ENCODE data around the gene SMYD1. TPM values are rescaled to one million over a fixed set of nuclear protein-coding genes. Genes with fewer than 3 reads are reported as not detected.

Gene SMYD1
- total and polyA plus RNA-seq, 2 donors (not counting 3 experiments of a cell fraction or from before 2014, with no cell fraction given), result not detected

- Histone ChIP-seq H3K27ac (ENCODE audit: insufficient read depth, low read depth, low read length) (no peak overlapping the region), H3K36me3 (ENCODE audit: control insufficient read depth in 2 of 2, extremely low read depth in 1 of 2, insufficient read depth in 2 of 2, low read length in 2 of 2) (no peaks in the 10 kb centered on the region), H2AFZ (ENCODE audit: low read depth, low read length) (no peak overlapping the region), H3K9me3 (replicated peaks; ENCODE audit: control insufficient read depth, insufficient read depth, low read length) (no peaks in the 10 kb centered on the region), H3K9ac (replicated peaks; ENCODE audit: extremely low read depth, insufficient read depth, low read length) (no peak overlapping the region), H3K27me3 (ENCODE audit: control insufficient read depth in 2 of 2, insufficient read depth in 2 of 2, low read length in 2 of 2) (no peaks in the 10 kb centered on the region), H3K4me2 (ENCODE audit: insufficient read depth, low read length) (no peak overlapping the region), H3K9me1 (replicated peaks; ENCODE audit: control insufficient read depth, extremely low read depth, insufficient read depth, low read length) (no peaks in the 10 kb centered on the region), H3K4me1 (ENCODE audit: control insufficient read depth, extremely low read depth, insufficient read depth, low read length) (no peaks in the 10 kb centered on the region), H3K4me3 (replicated peaks in 1 of 3; ENCODE audit: insufficient read depth in 1 of 3, low read depth in 1 of 3, low read length in 3 of 3) (no peak overlapping the region), H3K79me2 (ENCODE audit: control insufficient read depth, insufficient read depth, low read length) (no peaks in the 10 kb centered on the region), H4K20me1 (replicated peaks; ENCODE audit: control insufficient read depth, extremely low read depth, insufficient read depth, low read length) (no peaks in the 10 kb centered on the region)
- POLR2A ChIA-PET, result no interaction called here
- DNase-seq (ENCODE audit: low read depth, low spot score), result no peak
- intact Hi-C loops (cut with micrococcal nuclease), result no loop called here
- no TSS peak for BruUV-seq (replicated peaks)
- dilution Hi-C loops (cut with MboI; ENCODE audit: extremely low pct_ligation_motif_present, low sequenced_read_pairs), result no loop called here
- TF ChIP-seq FOS (IDR thresholded peaks at IDR 0.05; ENCODE audit: borderline replicate concordance, insufficient read depth, low read length) (no peak), JUN (IDR thresholded peaks at IDR 0.05; ENCODE audit: borderline replicate concordance, insufficient read depth, insufficient read length, low read depth) (no peak)
- no peak for FAIRE-seq
- CTCF ChIA-PET, result no interaction called here
Measured at GRCh38 chr2:88098558-88098900, 30.9 kb downstream of the SMYD1 start.

- no peak for FAIRE-seq
- Histone ChIP-seq H4K20me1 (replicated peaks; ENCODE audit: control insufficient read depth, extremely low read depth, insufficient read depth, low read length) (no peaks in the 10 kb centered on the region), H3K4me2 (ENCODE audit: insufficient read depth, low read length) (no peak overlapping the region), H3K9me3 (replicated peaks; ENCODE audit: control insufficient read depth, insufficient read depth, low read length) (no peaks in the 10 kb centered on the region), H3K9me1 (replicated peaks; ENCODE audit: control insufficient read depth, extremely low read depth, insufficient read depth, low read length) (no peaks in the 10 kb centered on the region), H3K4me3 (replicated peaks in 1 of 3; ENCODE audit: insufficient read depth in 1 of 3, low read depth in 1 of 3, low read length in 3 of 3) (no peak overlapping the region), H2AFZ (ENCODE audit: low read depth, low read length) (no peak overlapping the region), H3K36me3 (ENCODE audit: control insufficient read depth in 2 of 2, extremely low read depth in 1 of 2, insufficient read depth in 2 of 2, low read length in 2 of 2) (no peaks in the 10 kb centered on the region), H3K9ac (replicated peaks; ENCODE audit: extremely low read depth, insufficient read depth, low read length) (no peak overlapping the region), H3K27me3 (ENCODE audit: control insufficient read depth in 2 of 2, insufficient read depth in 2 of 2, low read length in 2 of 2) (no peaks in the 10 kb centered on the region), H3K4me1 (ENCODE audit: control insufficient read depth, extremely low read depth, insufficient read depth, low read length) (no peaks in the 10 kb centered on the region), H3K79me2 (ENCODE audit: control insufficient read depth, insufficient read depth, low read length) (no peaks in the 10 kb centered on the region), H3K27ac (ENCODE audit: insufficient read depth, low read depth, low read length) (no peak overlapping the region)
- intact Hi-C loops (cut with micrococcal nuclease) (no loop called here), dilution Hi-C loops (cut with MboI; ENCODE audit: extremely low pct_ligation_motif_present, low sequenced_read_pairs) (no loop called here)
- no peak for TF ChIP-seq CTCF (IDR thresholded peaks at IDR 0.05; ENCODE audit: extremely low read depth in 1 of 2, insufficient read depth in 1 of 2, low read depth in 1 of 2, low read length in 2 of 2)
- no peak for TF ChIP-seq MYC (IDR thresholded peaks at IDR 0.05; ENCODE audit: low read depth, low read length)
- no peak for TF ChIP-seq POLR2A (IDR thresholded peaks at IDR 0.05; ENCODE audit: low read depth, low read length)
- no peak for TF ChIP-seq MAX (IDR thresholded peaks at IDR 0.05; ENCODE audit: insufficient read depth, insufficient read length)
- no peak for TF ChIP-seq GATA2 (IDR thresholded peaks at IDR 0.05; ENCODE audit: insufficient read depth, insufficient read length, low read depth, low read length)
- no peak for TF ChIP-seq POLR2AphosphoS5 (IDR thresholded peaks at IDR 0.05; ENCODE audit: insufficient read depth, low read depth, low read length)
- no peak for TF ChIP-seq JUN (IDR thresholded peaks at IDR 0.05; ENCODE audit: borderline replicate concordance, insufficient read depth, insufficient read length, low read depth)
- no peak for TF ChIP-seq EZH2 (IDR thresholded peaks at IDR 0.05; ENCODE audit: borderline replicate concordance, low read depth, low read length, severe bottlenecking)
- ChIA-PET CTCF (interaction anchor here (1.4 to 1.5 kb wide), 2 partner anchors 7 to 40 kb away, joined by 3 to 4 read pairs; no protein-coding TSS in a partner anchor), POLR2A (no interaction called here)
- no peak for DNase-seq (ENCODE audit: low read depth, low spot score)
- no TSS peak for BruUV-seq (replicated peaks)
Measured at GRCh38 chr2:88099798-88100488, 32.3 kb downstream of the SMYD1 start.
